BLaER1 (cell line): Measurements from ENCODE around the gene RAPGEF3.
A peak's percentile ranks its signal among the peaks of the same experiment; 100 is the strongest.

Source experiments
- H3K27ac ChIP-seq: shearing (Covaris generic); formaldehyde crosslinking; 2 replicates; pipeline ENCODE4 v1.8.1; 2022
- H3K27me3 ChIP-seq: shearing (Covaris generic); formaldehyde crosslinking; 2 replicates; pipeline ENCODE4 v1.8.1; 2022
- H3K36me3 ChIP-seq: shearing (Covaris generic); formaldehyde crosslinking; 2 replicates; pipeline ENCODE4 v1.8.1; 2022
- H3K4me1 ChIP-seq: shearing (Covaris generic); formaldehyde crosslinking; 2 replicates; pipeline ENCODE4 v1.8.1; 2022
- H3K4me2 ChIP-seq: shearing (Covaris generic); formaldehyde crosslinking; 2 replicates; pipeline ENCODE4 v1.8.1; 2022
- H3K4me3 ChIP-seq: shearing (Covaris generic); formaldehyde crosslinking; 2 replicates; pipeline ENCODE4 v1.8.1; 2022
- H3K9ac ChIP-seq: shearing (Covaris generic); formaldehyde crosslinking; 2 replicates; pipeline ENCODE4 v1.8.1; 2022
- H3K9me3 ChIP-seq: shearing (Covaris generic); formaldehyde crosslinking; 2 replicates; pipeline ENCODE4 v1.8.1; 2022
- H4K20me1 ChIP-seq: shearing (Covaris generic); formaldehyde crosslinking; 2 replicates; pipeline ENCODE4 v1.8.1; 2022
- Cebpa-rat ChIP-seq: shearing (Covaris generic); IDR thresholded peaks from 2 replicates; pipeline ENCODE4 v1.8.1; 2022

Gene RAPGEF3

DNA sequence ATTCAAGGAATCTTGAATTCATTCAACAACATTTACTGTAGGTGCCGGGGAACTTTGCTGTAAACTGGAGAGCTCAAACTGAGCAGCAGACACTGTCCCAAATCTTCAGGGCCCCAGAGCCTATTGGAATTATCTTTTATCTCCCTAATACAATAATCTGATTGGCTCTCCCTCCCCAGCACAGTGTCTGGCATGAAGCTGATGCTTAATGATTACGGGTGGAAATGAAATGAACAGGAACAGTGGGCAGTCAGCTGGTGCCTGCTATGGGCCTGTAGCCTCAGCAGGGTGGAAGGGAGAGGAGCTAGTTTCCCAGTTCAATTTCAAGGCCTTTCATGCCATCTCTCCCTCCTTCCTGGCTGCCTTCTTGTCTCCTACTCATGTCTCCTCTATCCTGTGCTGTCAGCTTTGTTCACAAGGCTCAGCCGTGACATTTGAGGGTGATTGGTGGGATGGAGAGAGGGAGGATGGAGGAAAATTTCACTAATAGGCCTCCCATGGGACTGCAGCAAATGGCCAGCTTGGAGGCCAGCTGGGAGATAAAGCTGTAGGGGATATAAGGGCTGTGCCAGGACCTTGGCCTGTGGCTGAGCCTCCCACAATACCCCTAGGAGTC is 4.3 kb upstream of the RAPGEF3 start:
- H4K20me1 ChIP-seq = no peaks in the 10 kb centered on the region
- H3K27me3 ChIP-seq = no peaks in the 10 kb centered on the region
- H3K27ac ChIP-seq = peak overlapping the region; percentile 46; the same call in 1 of the 2 replicates
- H3K4me1 ChIP-seq = peaks cover 87% of the 10 kb centered on the region
- H3K36me3 ChIP-seq = no peaks in the 10 kb centered on the region
- H3K4me3 ChIP-seq = no peak overlapping the region
- H3K9me3 ChIP-seq = no peaks in the 10 kb centered on the region
- TF ChIP-seq Cebpa-rat = no peak
- H3K4me2 ChIP-seq = peak overlapping the region; percentile 77
- no peak overlapping the region for H3K9ac ChIP-seq

- H3K9ac ChIP-seq = peak overlapping the region; percentile 72
- H3K4me1 ChIP-seq = peaks cover 90% of the 10 kb centered on the region
- H3K27ac ChIP-seq = peak overlapping the region; percentile 80
- no peaks in the 10 kb centered on the region for H4K20me1 ChIP-seq
- no peaks in the 10 kb centered on the region for H3K9me3 ChIP-seq
- TF ChIP-seq Cebpa-rat = no peak
- H3K36me3 ChIP-seq = no peaks in the 10 kb centered on the region
- peak overlapping the region; percentile 97 for H3K4me2 ChIP-seq
- peak overlapping the region; percentile 68 for H3K4me3 ChIP-seq
- H3K27me3 ChIP-seq = no peaks in the 10 kb centered on the region
Observed at GRCh38 chr12:47758584-47758833, 171 bp downstream of the RAPGEF3 start.

DNA sequence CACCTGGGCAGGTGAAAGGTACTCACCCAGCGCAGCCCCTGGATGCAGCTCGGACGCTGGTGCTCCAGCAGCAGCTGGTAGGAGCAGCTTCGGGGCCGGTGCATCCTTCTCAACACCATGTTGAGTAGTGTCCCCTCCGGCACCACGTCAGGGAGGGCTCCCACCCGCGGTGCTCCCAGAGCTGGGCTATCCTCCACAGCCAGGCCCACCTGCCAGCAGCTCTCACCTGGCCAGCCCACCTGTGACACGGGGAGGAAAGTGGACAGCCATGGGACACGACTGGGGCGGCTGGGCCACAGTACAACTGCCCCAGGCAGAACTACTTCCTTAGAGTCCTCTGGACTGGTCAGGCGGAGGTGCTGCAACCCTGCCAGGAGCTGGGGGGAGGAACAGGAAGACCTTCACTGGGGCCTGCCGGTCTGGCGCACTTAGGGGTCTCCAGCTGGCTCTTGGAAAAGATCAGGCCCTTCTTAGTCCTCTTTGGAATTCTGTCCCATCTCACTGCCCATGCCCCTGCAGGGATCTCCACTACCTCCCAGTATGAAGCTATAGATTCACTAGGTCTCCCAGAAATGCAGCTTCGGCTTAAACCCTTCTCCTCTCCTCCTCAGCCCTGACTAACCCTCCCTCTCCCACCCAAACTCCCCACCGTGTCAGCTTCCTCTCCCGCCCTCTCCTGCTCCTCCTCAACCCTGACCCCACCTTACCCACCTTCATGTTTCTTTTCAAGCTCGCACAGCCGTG is 668 bp downstream of the RAPGEF3 start:
- peak overlapping the region; percentile 97 for H3K4me2 ChIP-seq
- no peaks in the 10 kb centered on the region for H3K36me3 ChIP-seq
- TF ChIP-seq Cebpa-rat = no peak
- no peaks in the 10 kb centered on the region for H3K27me3 ChIP-seq
- peaks cover 90% of the 10 kb centered on the region for H3K4me1 ChIP-seq
- peak overlapping the region; percentile 80 for H3K27ac ChIP-seq
- H3K4me3 ChIP-seq = peak overlapping the region; percentile 68
- H3K9me3 ChIP-seq = no peaks in the 10 kb centered on the region
- peak overlapping the region; percentile 72 for H3K9ac ChIP-seq
- H4K20me1 ChIP-seq = no peaks in the 10 kb centered on the region

DNA sequence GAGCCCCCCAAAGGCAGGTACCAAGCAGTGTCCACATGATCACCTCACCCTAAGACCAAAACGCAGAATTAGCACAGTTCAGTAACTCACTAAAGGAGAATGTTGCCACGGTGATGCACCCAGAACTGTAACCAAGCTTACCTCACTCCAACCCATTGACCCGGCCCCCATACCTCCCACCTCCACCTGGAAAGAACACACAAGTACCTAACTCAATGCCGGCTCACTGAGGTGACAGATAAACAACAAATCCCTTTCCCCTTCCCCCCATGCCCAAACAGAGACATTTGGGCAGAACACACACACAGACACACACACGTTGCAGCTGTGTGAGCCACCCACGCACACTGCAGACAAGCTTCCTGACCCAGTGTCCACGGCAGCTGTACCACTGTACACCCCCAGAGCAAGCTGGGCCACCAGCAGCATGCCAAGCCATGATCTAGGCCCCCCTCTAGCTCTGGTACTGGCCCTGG is 1.3 kb downstream of the RAPGEF3 start:
- H3K36me3 ChIP-seq = no peaks in the 10 kb centered on the region
- H3K9ac ChIP-seq = peak overlapping the region; percentile 72; the same call in 1 of the 2 replicates
- peak overlapping the region; percentile 80 for H3K27ac ChIP-seq
- H3K4me3 ChIP-seq = peak overlapping the region; percentile 68
- H3K9me3 ChIP-seq = no peaks in the 10 kb centered on the region
- H3K4me2 ChIP-seq = peak overlapping the region; percentile 97
- H3K4me1 ChIP-seq = peaks cover 90% of the 10 kb centered on the region
- H4K20me1 ChIP-seq = no peaks in the 10 kb centered on the region
- no peak for TF ChIP-seq Cebpa-rat
- no peaks in the 10 kb centered on the region for H3K27me3 ChIP-seq

GRCh38 chr12:47755655-47756562 is 2.8 kb downstream of the RAPGEF3 start:
- Histone ChIP-seq H3K4me1 (peaks cover 97% of the 10 kb centered on the region), H3K9me3 (no peaks in the 10 kb centered on the region), H3K9ac (0 out of 2 replicates have a peak overlapping the region, but pooled peaks have one; percentile 34), H3K27ac (peak overlapping the region; percentile 80), H3K27me3 (no peaks in the 10 kb centered on the region), H3K36me3 (no peaks in the 10 kb centered on the region), H3K4me2 (peak overlapping the region; percentile 97), H4K20me1 (no peaks in the 10 kb centered on the region), H3K4me3 (no peak overlapping the region)
- TF ChIP-seq Cebpa-rat = no peak

- peak overlapping the region; percentile 97 for H3K4me2 ChIP-seq
- H3K36me3 ChIP-seq = no peaks in the 10 kb centered on the region
- H3K4me3 ChIP-seq = no peak overlapping the region
- no peak overlapping the region for H3K9ac ChIP-seq
- peaks cover 97% of the 10 kb centered on the region for H3K4me1 ChIP-seq
- H3K9me3 ChIP-seq = no peaks in the 10 kb centered on the region
- no peak for TF ChIP-seq Cebpa-rat
- peak overlapping the region; percentile 72 for H3K27ac ChIP-seq
- no peaks in the 10 kb centered on the region for H3K27me3 ChIP-seq
- H4K20me1 ChIP-seq = no peaks in the 10 kb centered on the region
Observed at GRCh38 chr12:47754881-47755280, 3.8 kb downstream of the RAPGEF3 start.

GRCh38 chr12:47754126-47754525 is 4.6 kb downstream of the RAPGEF3 start:
- Histone ChIP-seq H3K4me3 (peak overlapping the region; percentile 13; the same call in 1 of the 2 replicates), H4K20me1 (no peaks in the 10 kb centered on the region), H3K4me2 (peak overlapping the region; percentile 97), H3K4me1 (peaks cover 96% of the 10 kb centered on the region), H3K27me3 (no peaks in the 10 kb centered on the region), H3K36me3 (no peaks in the 10 kb centered on the region), H3K9ac (peak overlapping the region; percentile 35; the same call in 1 of the 2 replicates), H3K27ac (peak overlapping the region; percentile 72), H3K9me3 (no peaks in the 10 kb centered on the region)
- TF ChIP-seq Cebpa-rat = no peak

GRCh38 chr12:47753021-47754001 is 5.4 kb downstream of the RAPGEF3 start:
- no peaks in the 10 kb centered on the region for H4K20me1 ChIP-seq
- no peaks in the 10 kb centered on the region for H3K27me3 ChIP-seq
- peak overlapping the region; percentile 35; the same call in 1 of the 2 replicates for H3K9ac ChIP-seq
- TF ChIP-seq Cebpa-rat = no peak
- peaks cover 99% of the 10 kb centered on the region for H3K4me1 ChIP-seq
- H3K4me2 ChIP-seq = peak overlapping the region; percentile 97
- peak overlapping the region; percentile 13; the same call in 1 of the 2 replicates for H3K4me3 ChIP-seq
- H3K27ac ChIP-seq = peak overlapping the region; percentile 72
- no peaks in the 10 kb centered on the region for H3K36me3 ChIP-seq
- no peaks in the 10 kb centered on the region for H3K9me3 ChIP-seq
